Mesenteric fat pad (tissue), 1 donor: Measurements from ENCODE around the gene MARS1. TPM values are rescaled to one million over a fixed set of nuclear protein-coding genes. Genes with fewer than 3 reads are reported as not detected.

Experiments used
- microRNA-seq: library from miRNA; unstranded; fragments of <30 nt; microRNA quantifications from one replicate; pipeline ENCODE4 v1.2.0, GENCODE V29; 2020; ENCODE audit warnings: borderline number of aligned reads
- total RNA-seq: library from RNA; stranded (reverse); fragmentation: NEBNext Ultra II Directional; extraction: Animal tissue kit (Norgen Biotek cat#: 25700); gene quantifications from one replicate; pipeline ENCODE4 v1.2.1, GENCODE V29; 2021
- donor health status: DM: yes; HTN: yes; CAD: no.

The MARS1 gene
- total RNA-seq, 1 donor from 2014 or later: 145 TPM

Small RNAs within 50 kb of the gene (microRNA-seq; reads per million reads assigned to microRNA genes)
- gene MIR616: not detected
- not detected for gene MIR6758

Other genes with a start within 250 kb of the MARS1 start
- 3.9 TPM for gene STAC3, start 236.9 kb upstream of the MARS1 start, total RNA-seq
- gene R3HDM2, start 57.0 kb upstream of the MARS1 start, total RNA-seq: 49.0 TPM
- gene INHBC, start 53.3 kb upstream of the MARS1 start, total RNA-seq: not detected
- gene INHBE, start 32.8 kb upstream of the MARS1 start, total RNA-seq: not detected
- 0.13 TPM for gene GLI1, start 28.3 kb upstream of the MARS1 start, total RNA-seq
- 26.5 TPM for gene ARHGAP9, start 8.2 kb upstream of the MARS1 start, total RNA-seq
- gene DDIT3, start 32.4 kb downstream of the MARS1 start, total RNA-seq: 32.2 TPM
- gene MBD6, start 34.8 kb downstream of the MARS1 start, total RNA-seq: 66.0 TPM
- gene DCTN2, start 59.1 kb downstream of the MARS1 start, total RNA-seq: 106 TPM
- gene KIF5A, start 62.0 kb downstream of the MARS1 start, total RNA-seq: not detected
- 14.3 TPM for gene PIP4K2C, start 103.1 kb downstream of the MARS1 start, total RNA-seq
- 7.2 TPM for gene DTX3, start 116.8 kb downstream of the MARS1 start, total RNA-seq
- gene ARHGEF25, start 123.4 kb downstream of the MARS1 start, total RNA-seq: 12.8 TPM
- 2.7 TPM for gene B4GALNT1, start 145.1 kb downstream of the MARS1 start, total RNA-seq
- gene OS9, start 206.1 kb downstream of the MARS1 start, total RNA-seq: 251 TPM